Peyer's patch (tissue), 4 donors: ENCODE data around the gene MAP2. TPM values are rescaled to one million over a fixed set of nuclear protein-coding genes. Genes with fewer than 3 reads are reported as not detected.

ENCODE experiments used
- DNase-seq, 3 donors: peaks; one replicate each; pipeline ENCODE4 v3.0.0-alpha.2; 2017 to 2019
- H3K27ac ChIP-seq, 4 donors: fragments of 200-600 bp; sonication (generic); one replicate each; pipeline ENCODE4 v1.5.1; 2016 to 2019
- H3K27me3 ChIP-seq, 2 donors: fragments of 200-600 bp; sonication (generic); one replicate each; pipeline ENCODE4 v1.5.1; 2019
- H3K36me3 ChIP-seq, 3 donors: fragments of 200-600 bp; sonication (generic); one replicate each; pipeline ENCODE4 v1.5.1; 2016 to 2019
- H3K4me1 ChIP-seq, 4 donors: fragments of 200-600 bp; sonication (generic); one replicate each; pipeline ENCODE4 v1.5.1; 2016 to 2019
- H3K4me3 ChIP-seq, 4 donors: fragments of 200-600 bp; sonication (generic); 1 replicate in 3 of 4; 2 replicates in 1 of 4; pipeline ENCODE4 v1.5.1; 2016 to 2019; ENCODE audit warnings: mild to moderate bottlenecking in 1 of 4
- H3K9me3 ChIP-seq, 4 donors: fragments of 200-600 bp; sonication (generic); one replicate each; pipeline ENCODE4 v1.5.1; 2016 to 2019; ENCODE audit warnings: mild to moderate bottlenecking in 1 of 4
- POLR2A ChIP-seq, 2 donors: fragments of 450-650 bp; IDR thresholded peaks; one replicate each; pipeline ENCODE4 v1.5.1; 2017; ENCODE audit warnings: antibody characterized with exemption in 2 of 2, mild to moderate bottlenecking in 2 of 2, moderate library complexity in 2 of 2
- total RNA-seq, 4 donors: library from RNA; depleted of rRNA; stranded (reverse); fragments of >200 nt; gene quantifications; one replicate each; pipeline ENCODE4 v1.1.0, GENCODE V29; 2016
- TF ChIP-seq, protein P1 (sequence below), 6 experiments: fragments of 450-650 bp in 4 of 6; fragments of 200-600 bp in 2 of 6; sonication (generic) in 1 of 6; IDR thresholded peaks; one replicate each; pipeline ENCODE4 v1.5.1; 2017 to 2019; ENCODE audit warnings: antibody characterized with exemption in 6 of 6, mild to moderate bottlenecking in 3 of 6, moderate library complexity in 1 of 6

Gene MAP2
- total RNA-seq, 4 donors from 2014 or later: 0.70 to 19.8 (median 4.1) TPM

DNA sequence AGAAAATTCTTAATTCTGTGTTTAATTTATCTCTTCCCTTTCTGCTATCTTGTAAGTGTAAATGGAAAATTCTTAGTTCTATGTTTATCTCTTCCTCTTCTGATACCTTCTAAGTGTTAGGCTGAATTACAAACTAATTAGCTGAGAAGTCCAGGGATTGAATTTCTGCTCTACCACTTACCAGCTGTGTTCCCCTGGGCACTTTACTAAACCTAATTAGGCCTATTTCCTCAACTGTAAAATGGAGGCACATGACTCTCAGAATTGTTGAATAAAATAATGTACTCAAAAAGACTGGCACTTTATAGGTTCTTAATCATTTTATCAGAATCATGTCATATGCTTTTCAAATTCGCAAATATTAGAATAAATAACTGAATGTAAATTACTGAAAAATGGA lies 146.3 kb downstream of the MAP2 start:
- Histone ChIP-seq H3K4me1 (no peaks in the 10 kb centered on the region), H3K9me3 (no peaks in the 10 kb centered on the region), H3K36me3 (no peaks in the 10 kb centered on the region), H3K4me3 (no peak overlapping the region), H3K27ac (no peak overlapping the region), H3K27me3 (no peaks in the 10 kb centered on the region)
- no peak for DNase-seq
- TF ChIP-seq, protein P1, sequence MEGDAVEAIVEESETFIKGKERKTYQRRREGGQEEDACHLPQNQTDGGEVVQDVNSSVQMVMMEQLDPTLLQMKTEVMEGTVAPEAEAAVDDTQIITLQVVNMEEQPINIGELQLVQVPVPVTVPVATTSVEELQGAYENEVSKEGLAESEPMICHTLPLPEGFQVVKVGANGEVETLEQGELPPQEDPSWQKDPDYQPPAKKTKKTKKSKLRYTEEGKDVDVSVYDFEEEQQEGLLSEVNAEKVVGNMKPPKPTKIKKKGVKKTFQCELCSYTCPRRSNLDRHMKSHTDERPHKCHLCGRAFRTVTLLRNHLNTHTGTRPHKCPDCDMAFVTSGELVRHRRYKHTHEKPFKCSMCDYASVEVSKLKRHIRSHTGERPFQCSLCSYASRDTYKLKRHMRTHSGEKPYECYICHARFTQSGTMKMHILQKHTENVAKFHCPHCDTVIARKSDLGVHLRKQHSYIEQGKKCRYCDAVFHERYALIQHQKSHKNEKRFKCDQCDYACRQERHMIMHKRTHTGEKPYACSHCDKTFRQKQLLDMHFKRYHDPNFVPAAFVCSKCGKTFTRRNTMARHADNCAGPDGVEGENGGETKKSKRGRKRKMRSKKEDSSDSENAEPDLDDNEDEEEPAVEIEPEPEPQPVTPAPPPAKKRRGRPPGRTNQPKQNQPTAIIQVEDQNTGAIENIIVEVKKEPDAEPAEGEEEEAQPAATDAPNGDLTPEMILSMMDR (IDR thresholded peaks at IDR 0.05): no peak
- TF ChIP-seq POLR2A (IDR thresholded peaks at IDR 0.05): no peak

- Histone ChIP-seq H3K27ac (no peak overlapping the region), H3K4me3 (no peak overlapping the region), H3K9me3 (no peaks in the 10 kb centered on the region), H3K36me3 (no peaks in the 10 kb centered on the region), H3K4me1 (no peaks in the 10 kb centered on the region), H3K27me3 (no peaks in the 10 kb centered on the region)
- DNase-seq: no peak
- TF ChIP-seq, protein P1 (IDR thresholded peaks at IDR 0.05): no peak
- TF ChIP-seq POLR2A (IDR thresholded peaks at IDR 0.05): no peak
Observed at GRCh38 chr2:209574515-209574914, 150.7 kb downstream of the MAP2 start.

- DNase-seq: no peak
Observed at GRCh38 chr2:209577376-209578357, 153.8 kb downstream of the MAP2 start.

GRCh38 chr2:209578394-209579001 lies 154.7 kb downstream of the MAP2 start:
- H3K9me3 ChIP-seq: no peaks in the 10 kb centered on the region
- DNase-seq: no peak
- H3K4me3 ChIP-seq: no peak overlapping the region
- TF ChIP-seq, protein P1 (IDR thresholded peaks at IDR 0.05): no peak
- no peak for TF ChIP-seq POLR2A (IDR thresholded peaks at IDR 0.05)
- H3K4me1 ChIP-seq: no peaks in the 10 kb centered on the region
- H3K27ac ChIP-seq: no peak overlapping the region
- H3K36me3 ChIP-seq: no peaks in the 10 kb centered on the region
- no peaks in the 10 kb centered on the region for H3K27me3 ChIP-seq

More at GRCh38 chr2:209577376-209578357, 153.8 kb downstream of the MAP2 start:
- TF ChIP-seq, protein P1 (IDR thresholded peaks at IDR 0.05): peak in 4 of 6 experiments; percentile 21 to 30 (median 24)
- TF ChIP-seq POLR2A (IDR thresholded peaks at IDR 0.05): no peak
- no peaks in the 10 kb centered on the region for H3K9me3 ChIP-seq
- H3K4me1 ChIP-seq: no peaks in the 10 kb centered on the region
- no peak overlapping the region for H3K4me3 ChIP-seq
- H3K27ac ChIP-seq: no peak overlapping the region
- no peaks in the 10 kb centered on the region for H3K27me3 ChIP-seq
- H3K36me3 ChIP-seq: no peaks in the 10 kb centered on the region

GRCh38 chr2:209579230-209579749 lies 155.4 kb downstream of the MAP2 start:
- no peak for DNase-seq
- no peak for TF ChIP-seq POLR2A (IDR thresholded peaks at IDR 0.05)
- TF ChIP-seq, protein P1 (IDR thresholded peaks at IDR 0.05): no peak
- Histone ChIP-seq H3K4me3 (peak overlapping the region in 2 of 4 donors; percentile 2 to 19), H3K9me3 (no peaks in the 10 kb centered on the region), H3K27ac (no peak overlapping the region), H3K27me3 (no peaks in the 10 kb centered on the region), H3K36me3 (no peaks in the 10 kb centered on the region), H3K4me1 (no peaks in the 10 kb centered on the region)
